ENCODE data around the gene ZNF445. TPM values are rescaled to one million over a fixed set of nuclear protein-coding genes. Genes with fewer than 3 reads are reported as not detected.
"Not testable (repeated sequence)": the region's sequence is repeated elsewhere in the genome, so short reads cannot be mapped to it uniquely, and the experiment has no call there.

The ZNF445 gene
- total RNA-seq, 2 donors from 2014 or later: 4.9 to 7.8 TPM

- TF ChIP-seq POLR2A (IDR thresholded peaks at IDR 0.05) (no peak), CTCF (IDR thresholded peaks at IDR 0.05) (no peak)
- no peak for DNase-seq
- H3K4me3 ChIP-seq: no peak overlapping the region
- no peaks in the 10 kb centered on the region for H3K27me3 ChIP-seq
- H3K9me3 ChIP-seq: no peaks in the 10 kb centered on the region
- H3K36me3 ChIP-seq (replicated peaks in 1 of 2; ENCODE audit: insufficient read depth in 1 of 2, low read depth in 2 of 2): no peaks in the 10 kb centered on the region
- ATAC-seq: no peak
- 82 to 85% methylated on average over 8 to 13 of the region's 14 CpGs for WGBS, 2 donors
- no peaks in the 10 kb centered on the region for H3K4me1 ChIP-seq
- H3K27ac ChIP-seq: no peak overlapping the region
- intact Hi-C loops (cut with DNase I): no loop called here
Observed at GRCh38 chr3:44419923-44420650, 57.4 kb downstream of the ZNF445 start.

DNA sequence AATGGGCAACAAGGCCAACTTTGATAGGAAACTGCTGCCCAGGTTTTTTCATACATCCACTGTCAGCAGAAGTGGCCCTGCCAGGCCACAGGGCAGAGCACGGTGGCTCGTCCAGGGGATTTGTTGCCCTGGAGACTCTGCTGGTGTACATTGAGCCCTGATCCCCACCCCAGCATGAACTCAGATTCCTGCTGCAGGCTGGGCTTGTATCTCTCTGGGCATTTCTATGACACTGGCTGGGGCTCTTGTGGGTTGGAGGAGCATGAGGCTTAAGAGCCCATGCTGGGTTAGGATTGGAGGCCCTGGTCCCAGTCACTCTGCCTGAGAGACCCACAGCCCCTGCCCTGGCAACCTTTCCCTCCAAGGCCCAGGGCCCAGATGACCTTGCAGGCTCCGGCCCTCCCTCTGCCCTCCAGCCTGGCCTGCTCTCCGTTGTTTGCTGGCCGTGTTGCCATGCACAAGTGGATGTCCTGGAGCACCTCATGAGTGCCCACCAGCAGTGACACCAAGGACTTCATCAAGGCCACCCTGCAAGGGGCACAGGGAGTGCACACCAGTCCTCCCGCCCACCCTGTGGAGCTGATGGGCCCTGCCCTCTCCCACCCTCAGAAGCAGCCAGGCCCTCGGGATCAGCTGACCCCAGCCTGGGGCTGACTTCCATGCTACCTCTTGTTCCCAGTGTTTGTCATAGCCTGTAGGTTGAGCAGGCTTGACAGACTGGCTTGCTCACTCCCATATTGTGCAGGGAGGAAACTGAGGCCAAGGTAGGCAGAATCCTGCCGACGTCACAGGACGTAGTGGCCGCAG is 58.2 kb downstream of the ZNF445 start:
- intact Hi-C loops (cut with DNase I): no loop called here
- H3K27me3 ChIP-seq: no peaks in the 10 kb centered on the region
- no peak for ATAC-seq
- WGBS, 2 donors: 72 to 82% methylated on average over 3 to 11 of the region's 11 CpGs
- H3K4me3 ChIP-seq: no peak overlapping the region
- no peaks in the 10 kb centered on the region for H3K4me1 ChIP-seq
- H3K36me3 ChIP-seq (replicated peaks in 1 of 2; ENCODE audit: insufficient read depth in 1 of 2, low read depth in 2 of 2): no peaks in the 10 kb centered on the region
- no peaks in the 10 kb centered on the region for H3K9me3 ChIP-seq
- no peak for DNase-seq
- TF ChIP-seq CTCF (IDR thresholded peaks at IDR 0.05) (no peak), POLR2A (IDR thresholded peaks at IDR 0.05) (no peak)
- H3K27ac ChIP-seq: no peak overlapping the region

GRCh38 chr3:44418549-44418948 is 58.9 kb downstream of the ZNF445 start:
- intact Hi-C loops (cut with DNase I): no loop called here
- Histone ChIP-seq H3K4me1 (no peaks in the 10 kb centered on the region), H3K36me3 (replicated peaks in 1 of 2; ENCODE audit: insufficient read depth in 1 of 2, low read depth in 2 of 2) (no peaks in the 10 kb centered on the region), H3K27ac (no peak overlapping the region), H3K27me3 (no peaks in the 10 kb centered on the region), H3K4me3 (no peak overlapping the region), H3K9me3 (no peaks in the 10 kb centered on the region)
- ATAC-seq (no peak), DNase-seq (no peak)
- 77 to 83% methylated on average over 2 of the region's 2 CpGs for WGBS, 2 donors
- TF ChIP-seq CTCF (IDR thresholded peaks at IDR 0.05): peak in 1 of 7 experiments; percentile 10
- no peak for TF ChIP-seq POLR2A (IDR thresholded peaks at IDR 0.05)

GRCh38 chr3:44418118-44418517 is 59.4 kb downstream of the ZNF445 start:
- H3K27me3 ChIP-seq; H3K4me1 ChIP-seq; ATAC-seq; H3K4me3 ChIP-seq; H3K27ac ChIP-seq; H3K36me3 ChIP-seq (replicated peaks in 1 of 2; ENCODE audit: insufficient read depth in 1 of 2, low read depth in 2 of 2); DNase-seq; intact Hi-C loops (cut with DNase I); H3K9me3 ChIP-seq: not testable (repeated sequence)
- 89 to 94% methylated on average over 4 of the region's 4 CpGs for WGBS, 2 donors

All from body of pancreas (tissue), 4 donors.